ENCODE measurements around the gene NUDCD3. TPM values are rescaled to one million over a fixed set of nuclear protein-coding genes. Genes with fewer than 3 reads are reported as not detected.

The NUDCD3 gene
- polyA plus RNA-seq, result 10 to 100 TPM; 43.3 to 60.4 (median 56.3) TPM

DNA sequence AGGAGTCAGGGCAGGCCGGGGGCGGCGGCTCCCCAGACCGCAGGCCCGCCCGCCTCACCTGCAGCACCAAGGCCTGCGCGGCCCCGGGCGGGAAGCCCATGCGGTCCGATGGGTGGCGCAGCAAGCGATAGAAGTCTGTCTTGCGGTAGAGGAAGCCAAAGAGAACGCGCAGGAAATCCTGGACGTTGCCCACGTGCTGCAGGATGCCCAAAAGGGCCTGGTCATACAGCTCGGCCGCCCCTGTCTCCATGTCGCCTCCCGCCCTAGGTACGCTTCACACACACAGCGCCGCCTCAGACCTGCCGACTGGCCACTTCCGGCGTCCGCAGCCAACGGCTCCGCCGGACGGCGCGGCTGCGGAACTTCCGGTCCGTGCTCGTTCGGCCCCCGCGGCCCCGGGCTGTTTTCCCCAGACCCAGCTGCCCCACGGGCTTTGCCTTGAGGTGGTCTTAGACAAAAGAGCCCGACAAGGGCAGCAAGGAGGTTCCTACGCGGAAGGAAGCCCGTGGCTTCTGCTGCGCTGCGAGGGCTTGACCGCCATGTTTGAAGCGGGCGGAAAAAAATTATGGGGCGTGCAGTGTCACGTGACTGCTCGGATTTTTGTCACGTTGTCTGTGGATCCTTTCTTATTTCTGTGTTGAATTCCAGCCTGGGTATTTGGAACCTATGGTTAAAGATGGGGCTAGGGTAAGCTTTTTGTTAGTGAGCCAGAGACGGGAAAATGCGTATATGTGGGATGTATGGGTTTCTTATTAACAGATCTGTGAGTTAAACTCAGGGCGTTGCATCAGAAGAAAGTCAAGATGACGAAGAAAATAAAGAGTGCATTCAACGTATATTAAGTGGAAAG is at the start of gene NUDCD3:
Gene NUDCD3 (minus strand): TSS at position 308 of the 850 bp plus-strand sequence. CDS start 58 bp downstream, at position 250.
- H3K36me3 Mint-ChIP-seq, result peaks cover 0 to 4% (median 3%) of the 10 kb centered on the region in 3 donors
- H3K9me3 Mint-ChIP-seq, result no peaks in the 10 kb centered on the region
- H3K27ac Mint-ChIP-seq, result peak within 1 kb of the TSS; percentile 77 to 97 (median 96)
- peaks cover 4 to 12% (median 9%) of the 10 kb centered on the region in 3 donors for H3K27me3 Mint-ChIP-seq (ENCODE audit: low read depth in 3 of 3)
- H3K4me3 Mint-ChIP-seq, result peak within 1 kb of the TSS; percentile 85 to 95 (median 92)
- H3K4me1 Mint-ChIP-seq, result peaks cover 37 to 49% of the 10 kb centered on the region in 2 donors
- DNase-seq, result peak; percentile 80 to 82 (median 81)

DNA sequence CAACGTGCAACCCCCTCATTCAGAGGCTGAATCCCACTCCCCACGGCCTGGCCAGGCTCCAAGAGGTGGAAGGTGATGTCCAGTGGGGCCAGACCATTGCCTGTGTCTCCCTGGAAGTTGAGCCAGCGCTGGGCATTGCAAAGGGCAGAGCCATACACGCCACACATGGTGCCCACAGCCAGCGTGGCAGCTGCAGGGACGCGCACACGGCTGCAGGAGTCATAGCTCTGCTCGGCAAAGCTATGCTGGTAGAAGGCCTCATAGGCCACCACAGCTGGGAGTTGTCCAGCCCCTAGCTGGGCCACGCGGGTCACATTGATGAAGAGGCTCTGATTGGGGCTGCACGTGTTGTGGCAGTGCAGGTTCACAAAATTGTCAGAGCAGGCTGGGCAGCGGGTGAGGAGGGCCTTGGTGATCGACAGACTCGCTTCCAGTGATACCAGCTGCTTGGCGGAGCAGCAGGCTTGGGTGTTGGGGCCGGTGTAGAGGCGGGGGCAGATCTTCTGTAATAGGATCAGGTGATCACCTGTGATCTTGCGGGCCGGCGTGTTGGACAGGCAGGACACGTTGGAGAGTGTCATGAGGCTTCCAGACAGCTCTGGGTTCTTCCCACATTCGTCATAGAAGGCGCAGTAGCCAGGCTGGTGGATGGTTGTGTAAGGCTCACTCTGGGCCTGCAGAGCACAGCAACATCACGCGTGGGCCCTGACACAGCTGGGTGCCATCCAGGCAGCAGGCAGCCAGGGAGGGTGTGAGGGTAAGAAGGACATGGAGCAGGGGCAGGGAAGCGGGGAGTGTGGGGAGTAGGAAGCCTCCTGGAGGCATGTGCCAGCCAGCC is 49.4 kb upstream of the NUDCD3 start:
- H3K36me3 Mint-ChIP-seq, result no peaks in the 10 kb centered on the region
- no peak for DNase-seq
- peaks cover 2 to 5% (median 2%) of the 10 kb centered on the region in 3 donors for H3K27me3 Mint-ChIP-seq (ENCODE audit: low read depth in 3 of 3)
- H3K4me1 Mint-ChIP-seq, result no peaks in the 10 kb centered on the region
- H3K4me3 Mint-ChIP-seq, result no peak overlapping the region
- H3K9me3 Mint-ChIP-seq, result no peaks in the 10 kb centered on the region
- H3K27ac Mint-ChIP-seq, result no peak overlapping the region

DNA sequence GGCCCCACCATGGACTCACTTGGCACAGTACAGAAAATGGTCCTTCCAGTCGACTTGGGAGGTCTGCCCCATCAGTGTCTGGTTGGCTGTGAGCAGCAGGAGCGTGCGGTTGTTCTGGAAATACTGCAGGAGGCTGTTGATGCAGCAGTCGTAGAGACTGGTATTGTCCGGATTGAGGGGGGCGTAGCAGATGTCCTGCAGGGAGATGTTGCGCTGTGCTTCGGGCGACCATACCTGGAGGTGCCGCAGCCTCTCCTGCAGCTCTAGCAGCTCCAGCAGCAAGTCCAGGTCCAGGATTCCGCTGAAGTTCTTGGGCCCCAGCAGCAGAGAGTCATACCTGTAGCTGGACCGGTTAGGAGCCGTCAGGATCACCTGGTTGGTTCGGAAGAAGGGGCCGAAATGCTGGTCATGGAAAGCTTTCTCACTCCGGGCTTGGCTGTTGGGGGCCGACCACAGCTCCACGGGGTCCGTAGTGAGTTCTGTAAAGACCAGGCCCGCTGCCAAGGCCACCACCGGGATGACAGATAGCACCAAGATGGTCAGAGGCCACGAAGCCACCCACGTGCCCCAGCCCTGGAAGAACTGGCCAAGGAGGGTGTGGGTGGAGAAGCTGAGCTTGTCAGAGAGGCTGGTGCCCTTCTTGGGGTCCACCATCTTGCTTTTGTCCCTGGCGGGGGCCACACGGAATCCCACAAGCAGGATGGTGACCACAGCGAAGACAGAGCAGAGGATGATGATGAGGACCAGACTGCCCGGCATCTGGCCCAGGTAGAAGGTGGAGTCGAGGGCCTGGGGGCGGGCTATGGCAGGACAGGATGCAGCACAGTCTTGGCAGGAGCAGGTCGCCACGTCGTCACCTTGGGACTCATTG is 48.6 kb upstream of the NUDCD3 start:
- H3K27me3 Mint-ChIP-seq (ENCODE audit: low read depth in 3 of 3), result peaks cover 2 to 3% (median 2%) of the 10 kb centered on the region in 3 donors
- H3K9me3 Mint-ChIP-seq, result no peaks in the 10 kb centered on the region
- H3K4me1 Mint-ChIP-seq, result no peaks in the 10 kb centered on the region
- no peak overlapping the region for H3K4me3 Mint-ChIP-seq
- H3K36me3 Mint-ChIP-seq, result no peaks in the 10 kb centered on the region
- H3K27ac Mint-ChIP-seq, result no peak overlapping the region
- no peak for DNase-seq

DNA sequence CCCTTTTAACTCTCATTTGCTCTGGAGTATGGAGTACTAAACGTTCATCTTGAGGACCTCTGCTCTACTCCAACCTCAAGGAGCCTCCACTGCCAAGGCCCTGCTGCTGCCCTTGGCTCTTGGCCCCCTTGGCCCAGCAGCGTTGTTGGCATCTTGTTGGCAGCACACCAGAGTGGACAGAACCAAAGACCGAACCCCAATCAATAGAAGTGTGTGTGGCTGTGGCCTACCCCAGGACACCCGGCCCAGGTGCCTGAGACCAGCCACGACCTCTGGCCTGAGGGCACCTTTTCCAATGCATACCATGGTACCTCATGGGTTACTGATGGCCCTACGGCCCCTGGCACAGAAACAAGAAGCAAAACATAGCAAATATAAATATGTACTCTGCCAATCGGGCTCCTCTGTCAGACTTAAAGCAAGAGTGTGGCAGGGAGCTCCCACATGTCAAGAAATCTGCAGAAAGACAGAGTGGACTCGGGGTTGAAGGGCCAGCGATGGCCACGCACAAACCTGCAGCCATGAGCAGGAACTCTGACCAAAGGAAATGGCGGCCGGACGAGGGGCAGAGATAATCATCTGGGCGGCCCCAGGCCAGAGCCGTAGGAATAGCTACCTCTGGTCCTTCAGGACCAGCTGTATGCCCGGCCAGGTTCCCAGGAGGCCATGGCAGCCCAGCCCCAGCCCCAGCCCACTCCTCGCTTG is 47.8 kb upstream of the NUDCD3 start:
- no peak overlapping the region for H3K27ac Mint-ChIP-seq
- H3K9me3 Mint-ChIP-seq, result no peaks in the 10 kb centered on the region
- no peaks in the 10 kb centered on the region for H3K36me3 Mint-ChIP-seq
- DNase-seq, result no peak
- peaks cover 0 to 5% (median 2%) of the 10 kb centered on the region in 3 donors for H3K27me3 Mint-ChIP-seq (ENCODE audit: low read depth in 3 of 3)
- H3K4me1 Mint-ChIP-seq, result no peaks in the 10 kb centered on the region
- H3K4me3 Mint-ChIP-seq, result no peak overlapping the region

DNA sequence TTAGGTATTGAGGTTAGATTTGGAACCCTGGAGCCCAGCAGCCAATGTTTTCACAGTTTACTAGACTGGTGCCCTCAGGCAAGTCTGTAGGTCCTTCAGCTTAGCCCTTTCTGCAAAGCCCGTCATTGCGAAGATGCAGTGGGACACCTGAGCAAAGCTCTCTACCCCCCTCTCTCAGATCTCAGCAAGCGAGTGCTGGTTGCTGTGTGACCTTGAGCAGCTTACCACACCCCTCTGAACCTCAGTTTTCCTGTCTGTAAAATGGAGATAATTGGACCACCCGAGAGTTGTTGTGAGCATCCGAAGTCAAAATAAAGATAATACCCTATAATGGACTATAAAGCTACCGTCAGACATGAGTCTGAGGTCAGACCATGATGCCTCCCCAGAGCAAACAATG is 47.0 kb upstream of the NUDCD3 start:
- Mint-ChIP-seq H3K27ac (no peak overlapping the region), H3K36me3 (no peaks in the 10 kb centered on the region), H3K9me3 (no peaks in the 10 kb centered on the region), H3K4me1 (no peaks in the 10 kb centered on the region), H3K27me3 (ENCODE audit: low read depth in 3 of 3) (peaks cover 0 to 6% (median 2%) of the 10 kb centered on the region in 3 donors), H3K4me3 (no peak overlapping the region)
- DNase-seq, result no peak

DNA sequence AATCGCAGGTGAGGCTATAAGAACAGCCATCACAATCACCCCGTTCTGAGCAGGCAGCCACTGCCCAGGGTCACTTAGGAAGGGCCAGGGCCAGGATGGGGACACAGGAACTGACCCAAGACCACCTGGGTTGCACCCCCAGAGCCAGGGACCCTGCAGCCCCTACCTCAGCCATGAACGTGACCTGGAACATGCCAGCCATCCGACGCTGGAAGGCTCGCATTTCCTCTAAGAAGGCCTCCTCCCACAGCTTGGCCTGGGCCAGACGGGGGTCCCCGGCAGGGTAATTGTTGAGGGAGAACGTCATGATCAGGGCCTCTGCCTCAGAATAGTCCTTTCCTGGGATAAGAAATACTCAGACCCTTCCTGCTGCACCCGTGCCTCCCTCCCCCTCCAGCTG is 45.6 kb upstream of the NUDCD3 start:
- Mint-ChIP-seq H3K4me3 (no peak overlapping the region), H3K9me3 (no peaks in the 10 kb centered on the region), H3K36me3 (no peaks in the 10 kb centered on the region), H3K27me3 (ENCODE audit: low read depth in 3 of 3) (peaks cover 0 to 6% (median 2%) of the 10 kb centered on the region in 3 donors), H3K4me1 (no peaks in the 10 kb centered on the region), H3K27ac (no peak overlapping the region)
- DNase-seq, result no peak

DNA sequence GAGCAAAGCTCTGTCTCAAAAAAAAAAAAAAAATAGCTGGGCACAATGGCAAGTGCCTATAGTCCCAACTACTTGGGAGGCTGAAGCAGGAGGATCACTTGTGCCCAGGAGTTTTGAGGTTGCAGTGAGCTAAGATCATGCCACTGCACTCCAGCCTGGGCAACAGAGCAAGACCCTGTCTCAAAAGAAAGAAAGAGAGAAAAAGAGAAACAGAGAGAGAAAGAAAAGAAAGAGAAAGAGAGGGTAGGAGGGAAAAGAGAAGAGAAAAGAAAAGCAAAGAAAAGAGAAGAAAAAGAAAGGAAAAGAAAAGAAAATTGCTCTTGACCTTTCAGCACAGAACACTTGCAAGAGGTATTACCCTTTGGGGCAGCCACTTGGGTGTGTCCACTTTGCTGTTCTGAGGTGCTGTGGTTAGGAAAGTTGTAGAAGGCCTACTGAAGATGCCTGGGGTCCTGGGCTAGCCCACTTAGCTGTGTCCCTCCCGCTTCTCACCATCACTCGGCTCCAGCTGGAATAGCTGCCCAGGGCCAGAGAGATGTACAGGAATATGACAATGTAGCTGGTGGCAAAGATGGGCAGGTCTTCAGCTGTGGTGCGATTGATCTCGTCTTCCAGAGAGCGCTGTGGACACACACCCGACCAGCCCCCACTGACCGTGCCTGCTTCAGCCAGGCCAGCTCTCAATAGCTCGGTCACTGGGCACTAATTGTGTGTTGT is 45.0 kb upstream of the NUDCD3 start:
- Mint-ChIP-seq H3K36me3 (no peaks in the 10 kb centered on the region), H3K27ac (no peak overlapping the region)

DNA sequence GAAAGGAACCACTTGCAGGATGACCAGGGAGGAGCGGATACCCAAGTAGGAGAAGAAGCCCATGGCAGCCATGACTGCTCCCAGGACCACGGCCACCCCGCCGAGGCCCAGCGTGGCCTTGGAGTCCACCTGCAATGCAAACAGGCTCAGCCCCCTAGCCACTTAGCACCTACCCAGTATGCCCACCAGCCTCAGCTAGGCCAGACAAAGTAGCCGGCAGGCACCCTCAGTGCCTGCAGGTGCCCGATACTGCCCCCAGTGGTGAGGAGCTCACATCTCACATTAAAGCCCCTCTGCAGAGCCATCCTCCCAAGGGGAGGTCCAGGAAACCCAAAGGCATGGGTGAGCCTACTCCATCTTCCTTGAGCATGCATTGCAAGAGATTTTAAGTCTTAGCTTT is 44.0 kb upstream of the NUDCD3 start:
- Mint-ChIP-seq H3K4me1 (no peaks in the 10 kb centered on the region), H3K36me3 (no peaks in the 10 kb centered on the region), H3K9me3 (no peaks in the 10 kb centered on the region), H3K4me3 (no peak overlapping the region), H3K27me3 (ENCODE audit: low read depth in 3 of 3) (peaks cover 0 to 6% (median 2%) of the 10 kb centered on the region in 3 donors), H3K27ac (no peak overlapping the region)
- peak; percentile 15 to 33 (median 24) for DNase-seq

More for the DNA sequence above, 45.0 kb upstream of the NUDCD3 start:
- Mint-ChIP-seq H3K9me3 (no peaks in the 10 kb centered on the region), H3K4me1 (no peaks in the 10 kb centered on the region), H3K4me3 (no peak overlapping the region), H3K27me3 (ENCODE audit: low read depth in 3 of 3) (peaks cover 0 to 6% (median 2%) of the 10 kb centered on the region in 3 donors)
- DNase-seq, result no peak

DNA sequence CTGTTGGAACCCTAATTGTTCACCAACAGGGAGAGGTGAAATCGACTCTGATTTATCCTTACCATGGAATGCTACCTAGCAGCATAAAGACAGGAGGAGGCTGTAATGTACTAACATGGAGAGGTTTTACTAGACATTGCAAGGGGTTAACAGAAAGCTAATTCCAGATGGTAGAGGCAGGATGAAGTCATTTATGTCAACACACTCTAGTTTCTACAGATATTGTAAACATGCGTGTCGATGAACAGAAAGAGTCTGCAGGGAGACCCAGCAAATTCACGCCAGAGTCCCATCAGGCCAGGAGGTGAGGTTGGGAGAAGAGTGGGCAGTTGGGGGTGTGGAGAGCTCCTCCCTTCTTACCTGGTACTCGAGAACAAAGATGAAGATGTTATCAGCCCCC is 43.6 kb upstream of the NUDCD3 start:
- no peak for DNase-seq
- Mint-ChIP-seq H3K9me3 (no peaks in the 10 kb centered on the region), H3K4me1 (no peaks in the 10 kb centered on the region), H3K36me3 (no peaks in the 10 kb centered on the region), H3K4me3 (no peak overlapping the region), H3K27me3 (ENCODE audit: low read depth in 3 of 3) (peaks cover 0 to 8% (median 2%) of the 10 kb centered on the region in 3 donors), H3K27ac (no peak overlapping the region)

DNA sequence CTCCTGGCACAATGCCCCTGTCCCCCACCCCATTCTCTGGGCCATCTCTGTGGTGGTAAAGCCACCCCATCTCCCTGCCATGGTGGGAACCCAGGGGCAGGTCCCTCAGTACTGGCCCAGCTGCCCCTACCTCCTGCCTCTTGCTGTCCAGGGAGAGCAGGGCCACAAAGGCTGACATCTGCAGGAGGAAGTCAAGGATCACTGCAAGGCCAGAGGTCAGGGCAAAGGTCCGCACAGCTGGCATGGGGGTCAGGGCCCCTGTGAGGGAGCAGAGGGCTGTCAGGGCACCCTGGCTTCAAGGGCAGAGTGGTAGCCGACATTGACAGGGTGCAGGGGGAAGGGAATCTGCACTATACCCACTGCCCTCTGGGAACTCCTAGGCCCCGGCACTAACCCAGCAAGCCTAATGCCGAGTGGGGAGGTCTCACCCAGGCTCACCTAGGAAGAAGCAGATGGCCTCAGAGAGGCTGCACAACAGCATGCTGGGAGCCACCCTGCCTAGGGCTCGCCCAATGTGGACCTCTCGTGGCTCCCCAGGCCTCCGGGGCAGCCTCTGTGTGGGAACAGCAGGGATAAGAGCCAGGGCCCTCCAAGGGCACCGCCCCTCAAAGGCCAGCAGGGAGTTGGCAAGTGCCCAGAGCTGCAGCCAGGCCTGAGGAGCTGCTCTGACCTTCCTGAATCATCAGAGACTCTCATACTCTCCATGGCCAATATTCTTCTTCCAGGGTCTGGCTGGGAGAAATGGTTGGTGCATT is 43.0 kb upstream of the NUDCD3 start:
- Mint-ChIP-seq H3K27ac (peak overlapping the region in 1 of 6 donors; percentile 22), H3K9me3 (peaks cover 0 to under 1% (median 0%) of the 10 kb centered on the region in 6 donors), H3K27me3 (ENCODE audit: low read depth in 3 of 3) (peaks cover 0 to 9% (median 3%) of the 10 kb centered on the region in 3 donors), H3K4me3 (no peak overlapping the region), H3K4me1 (no peaks in the 10 kb centered on the region), H3K36me3 (no peaks in the 10 kb centered on the region)
- DNase-seq, result no peak

DNA sequence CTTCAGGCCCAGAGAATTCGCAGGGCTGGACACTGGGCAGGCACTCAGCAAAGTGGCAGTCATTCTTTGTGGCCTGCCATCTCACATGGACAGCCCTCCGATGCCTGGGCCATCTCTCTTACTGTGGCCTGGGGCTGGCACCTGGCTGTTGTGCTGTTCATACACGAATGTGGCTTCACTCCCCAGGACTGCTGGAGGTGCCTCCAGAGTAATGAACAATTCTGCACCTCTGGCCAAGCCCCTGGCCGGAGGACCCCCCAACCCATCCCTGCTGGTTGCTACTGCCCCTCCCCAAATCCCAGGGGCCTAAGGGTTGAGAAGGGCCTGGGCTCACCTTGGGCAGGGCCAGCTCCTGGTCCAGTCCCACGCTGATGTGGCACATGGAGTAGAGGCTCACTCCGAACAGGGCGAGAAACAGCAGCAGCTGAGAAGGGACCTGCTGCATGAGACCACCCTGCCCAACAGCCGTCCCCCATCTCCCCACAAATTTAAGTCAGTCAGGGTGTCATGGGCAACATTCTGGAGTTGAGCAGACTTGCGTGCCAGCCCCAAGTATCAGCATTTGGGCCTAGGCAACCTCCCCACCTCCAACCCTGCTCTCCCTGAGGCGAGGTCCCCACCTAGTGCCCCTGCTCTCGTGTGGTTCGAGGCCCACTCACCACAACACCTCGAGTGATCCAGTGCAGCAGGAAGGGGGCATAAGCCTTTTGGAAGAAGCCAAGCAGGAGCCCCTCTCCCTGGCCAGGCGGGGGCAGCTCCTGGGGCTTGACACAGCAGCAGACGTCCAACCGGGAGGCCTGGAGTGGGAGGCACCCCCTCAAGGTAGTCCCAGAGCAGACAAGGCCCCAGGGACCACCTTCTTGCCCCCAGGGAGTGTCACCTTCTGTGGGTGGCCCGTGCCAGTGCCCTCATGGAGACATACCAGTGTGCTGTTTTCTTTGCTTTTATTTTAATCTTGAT is 41.2 kb upstream of the NUDCD3 start:
- DNase-seq, result no peak
- Mint-ChIP-seq H3K4me3 (no peak overlapping the region), H3K9me3 (peaks cover 0 to 2% (median 0%) of the 10 kb centered on the region in 6 donors), H3K36me3 (no peaks in the 10 kb centered on the region), H3K27ac (no peak overlapping the region), H3K27me3 (ENCODE audit: low read depth in 3 of 3) (peaks cover 0 to 7% (median 3%) of the 10 kb centered on the region in 3 donors), H3K4me1 (no peaks in the 10 kb centered on the region)
